A673 (cell line): ENCODE data around the gene VIM. TPM values are rescaled to one million over a fixed set of nuclear protein-coding genes. Genes with fewer than 3 reads are reported as not detected.

Source experiments
- BruUV-seq: library from RNA; stranded (reverse); fragments of 400-500 nt; replicated peaks from 2 replicates; lab custom pipeline; 2021; lab: Mats Ljungman, UMichigan
- CTCF ChIA-PET: fragments of 300-600 bp; sonication (Branson Sonifier 250); formaldehyde crosslinking; loops from one replicate; lab custom pipeline; 2022; ENCODE audit warnings: antibody characterized with exemption; lab: Charles Lee
- POLR2A ChIA-PET: fragments of 300-600 bp; sonication (Branson Sonifier 250); formaldehyde crosslinking; loops from one replicate; lab custom pipeline; 2022; ENCODE audit warnings: antibody characterized with exemption; ENCODE audit not compliant: low non-redundant PET; lab: Charles Lee
- DNase-seq: peaks from one replicate; pipeline ENCODE4 v3.0.0-alpha.2; 2015; ENCODE audit warnings: low spot score
- H3K27ac ChIP-seq: fragments of 200-600 bp; sonication (generic); 2 replicates; pipeline ENCODE4 v1.5.1; 2016; ENCODE audit warnings: mixed run types, low read depth, mild to moderate bottlenecking, mixed read lengths, antibody characterized with exemption, low read length; ENCODE audit not compliant: poor library complexity, severe bottlenecking
- H3K27me3 ChIP-seq: fragments of 200-600 bp; sonication (generic); replicated peaks from 2 replicates; pipeline ENCODE4 v1.6.1; 2017; ENCODE audit warnings: mixed run types, low read depth, mild to moderate bottlenecking, mixed read lengths, antibody characterized with exemption, low read length; ENCODE audit not compliant: insufficient read depth, poor library complexity
- H3K36me3 ChIP-seq: fragments of 200-600 bp; sonication (generic); 2 replicates; pipeline ENCODE4 v1.6.1; 2016; ENCODE audit warnings: mixed run types, mild to moderate bottlenecking, mixed read lengths, antibody characterized with exemption, low read length; ENCODE audit not compliant: insufficient read depth, poor library complexity, severe bottlenecking
- H3K4me1 ChIP-seq: fragments of 200-600 bp; sonication (generic); 2 replicates; pipeline ENCODE4 v1.6.1; 2017; ENCODE audit warnings: mixed run types, mild to moderate bottlenecking, mixed read lengths, antibody characterized with exemption, low read length; ENCODE audit not compliant: insufficient read depth, poor library complexity, severe bottlenecking
- H3K4me3 ChIP-seq: fragments of 200-600 bp; sonication (generic); 2 replicates; pipeline ENCODE4 v1.5.1; 2016; ENCODE audit warnings: low read depth, mixed run types, mild to moderate bottlenecking, mixed read lengths, low read length; ENCODE audit not compliant: poor library complexity, severe bottlenecking
- H3K9me3 ChIP-seq: fragments of 200-600 bp; sonication (generic); 2 replicates; pipeline ENCODE4 v1.6.1; 2016; ENCODE audit warnings: mixed run types, low read depth, mild to moderate bottlenecking, mixed read lengths, antibody characterized with exemption, low read length; ENCODE audit not compliant: poor library complexity, severe bottlenecking
- CTCF ChIP-seq: fragments of 300-800, 200-600 bp; sonication (generic); conservative IDR thresholded peaks from 2 replicates; pipeline ENCODE4 v1.5.1; 2017; ENCODE audit warnings: low read depth, mild to moderate bottlenecking, antibody characterized with exemption, low read length, moderate library complexity, mixed read lengths
- EZH2 ChIP-seq: fragments of 200-600 bp; sonication (generic); IDR thresholded peaks from 2 replicates; pipeline ENCODE4 v1.6.1; 2017; ENCODE audit warnings: borderline replicate concordance, low read depth, mild to moderate bottlenecking, mixed read lengths, antibody characterized with exemption, low read length; ENCODE audit not compliant: poor library complexity, severe bottlenecking
- intact Hi-C: fragments of 100-400 bp; cut with micrococcal nuclease; formaldehyde crosslinking; loops from one replicate; pipeline ENCODE4 v1.10.0; 2022; ENCODE audit not compliant: unreplicated experiment
- total RNA-seq: library from RNA; stranded (reverse); gene quantifications from 2 replicates; pipeline ENCODE4 v1.2.3, GENCODE V29; 2021

Gene VIM
- total RNA-seq, 1 experiment from 2014 or later = 1,873 TPM

GRCh38 chr10:17196045-17196444 is 32.0 kb upstream of the VIM start:
- no peaks in the 10 kb centered on the region for H3K9me3 ChIP-seq
- BruUV-seq = no TSS peak
- H3K4me1 ChIP-seq = peaks cover 18% of the 10 kb centered on the region
- TF ChIP-seq CTCF (no peak), EZH2 (no peak)
- intact Hi-C loops = no loop called here
- ChIA-PET CTCF (no interaction called here), POLR2A (no interaction called here)
- H3K27me3 ChIP-seq = no peaks in the 10 kb centered on the region
- H3K27ac ChIP-seq = peak overlapping the region; percentile 55
- no peak for DNase-seq
- H3K36me3 ChIP-seq = no peaks in the 10 kb centered on the region
- H3K4me3 ChIP-seq = no peak overlapping the region

- H3K4me1 ChIP-seq = peaks cover 18% of the 10 kb centered on the region
- H3K4me3 ChIP-seq = no peak overlapping the region
- no peaks in the 10 kb centered on the region for H3K27me3 ChIP-seq
- H3K9me3 ChIP-seq = no peaks in the 10 kb centered on the region
- intact Hi-C loops = no loop called here
- CTCF ChIA-PET = no interaction called here
- BruUV-seq = no TSS peak
- DNase-seq = no peak
- no peaks in the 10 kb centered on the region for H3K36me3 ChIP-seq
- POLR2A ChIA-PET = no interaction called here
- TF ChIP-seq EZH2 (no peak), CTCF (no peak)
- H3K27ac ChIP-seq = peak overlapping the region; percentile 55
Measured at GRCh38 chr10:17196573-17196972, 31.5 kb upstream of the VIM start.

- peak overlapping the region; percentile 96 for H3K27ac ChIP-seq
- H3K9me3 ChIP-seq = no peaks in the 10 kb centered on the region
- ChIA-PET CTCF (interaction anchor here (1.5 kb wide), 1 partner anchor 31 kb away, joined by 4 read pairs; no protein-coding TSS in a partner anchor), POLR2A (no interaction called here)
- H3K4me1 ChIP-seq = peaks cover 26% of the 10 kb centered on the region
- H3K36me3 ChIP-seq = no peaks in the 10 kb centered on the region
- H3K27me3 ChIP-seq = no peaks in the 10 kb centered on the region
- peak overlapping the region; percentile 58 for H3K4me3 ChIP-seq
- peak; percentile 73 for DNase-seq
- no peak for TF ChIP-seq EZH2
- no peak for TF ChIP-seq CTCF
- no TSS peak for BruUV-seq
- intact Hi-C loops = no loop called here
Measured at GRCh38 chr10:17199351-17199804, 28.7 kb upstream of the VIM start.
